SHP77 treated with DMSO at 0.1 percent for 48 hours (cell line): ENCODE data around the gene IL4R.
"Not testable (repeated sequence)": the region's sequence is repeated elsewhere in the genome, so short reads cannot be mapped to it uniquely, and the experiment has no call there.

Experiments
- DNase-seq: peaks from one replicate; lab custom pipeline; 2025; lab: John Stamatoyannopoulos, UW

Gene IL4R

DNA sequence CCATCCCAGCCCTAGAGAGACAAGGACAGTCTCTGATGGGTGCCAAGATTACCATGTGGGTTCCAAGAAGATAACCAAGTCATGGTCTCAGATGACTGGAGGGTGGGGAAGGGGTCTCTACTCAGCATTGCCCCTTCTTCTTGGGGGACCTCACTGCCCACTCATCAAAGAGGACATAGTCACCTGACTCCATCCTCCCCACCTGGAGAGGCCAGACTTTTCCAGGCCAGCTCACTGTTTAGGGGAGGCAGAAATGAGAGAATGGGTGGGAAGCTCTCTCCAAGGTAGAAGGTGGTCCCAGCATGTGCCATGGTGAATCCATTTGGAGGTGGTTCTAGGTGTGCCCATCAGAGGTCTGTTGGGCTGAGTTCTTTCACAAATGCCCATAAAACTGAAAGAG is 67.5 kb downstream of the IL4R start:
- no peak for DNase-seq

- no peak for DNase-seq
Measured at GRCh38 chr16:27381974-27382855, 68.4 kb downstream of the IL4R start.

DNA sequence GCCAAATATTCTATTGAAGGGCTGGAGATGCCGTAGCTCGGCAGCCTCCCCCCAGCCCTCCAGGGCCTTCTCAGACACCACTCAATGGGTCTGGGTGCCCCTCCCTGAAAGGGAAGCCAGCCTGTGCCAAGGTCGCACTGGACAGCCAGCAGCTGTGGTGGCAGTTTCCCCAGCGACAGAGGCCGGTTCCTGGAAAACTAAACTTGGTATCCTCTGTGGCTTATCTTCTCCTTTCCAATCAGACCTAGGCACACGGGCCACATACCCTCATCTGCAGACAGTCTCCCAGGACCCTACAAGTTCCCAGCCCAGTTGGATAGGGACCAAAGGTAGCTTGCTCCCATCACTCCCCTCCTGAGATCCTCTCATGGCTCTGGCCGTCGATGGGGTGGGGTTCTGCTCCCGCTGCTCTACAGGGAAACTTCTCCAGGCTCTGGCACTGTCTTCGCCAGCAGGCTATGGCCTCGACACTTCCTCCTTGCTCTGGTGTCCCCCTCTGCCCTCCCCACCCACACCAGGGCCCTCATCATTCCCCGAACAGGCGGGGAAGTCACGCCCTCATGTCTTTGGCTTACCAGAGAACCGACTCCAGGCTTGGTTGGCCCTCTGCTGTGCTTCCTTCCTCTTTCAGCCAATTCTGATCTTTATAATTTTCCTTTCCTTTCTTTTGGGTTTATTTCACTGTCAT is 69.9 kb downstream of the IL4R start:
- DNase-seq = no peak

GRCh38 chr16:27384425-27384824 is 70.7 kb downstream of the IL4R start:
- no peak for DNase-seq

- DNase-seq = no peak
Measured at GRCh38 chr16:27385398-27385797, 71.6 kb downstream of the IL4R start.

DNA sequence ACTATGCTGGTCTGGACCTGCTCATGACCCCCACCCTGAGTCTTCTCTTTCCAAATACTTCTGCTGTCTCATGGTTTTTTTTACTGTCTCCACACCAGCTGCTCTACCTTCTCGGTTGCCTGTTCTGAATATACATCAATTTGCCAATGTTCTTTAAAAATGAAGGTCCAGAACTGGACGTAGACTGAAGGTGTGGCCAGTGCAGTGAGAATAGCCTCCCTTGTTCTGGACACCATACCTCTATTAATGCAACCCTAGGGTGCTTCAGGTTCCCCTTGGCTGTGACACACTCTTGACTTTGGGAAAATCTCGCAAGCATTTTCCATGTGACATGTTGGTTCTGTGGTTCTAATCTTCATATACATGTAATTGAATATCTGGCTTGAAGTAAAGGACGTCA is 72.9 kb downstream of the IL4R start:
- DNase-seq = no peak

DNA sequence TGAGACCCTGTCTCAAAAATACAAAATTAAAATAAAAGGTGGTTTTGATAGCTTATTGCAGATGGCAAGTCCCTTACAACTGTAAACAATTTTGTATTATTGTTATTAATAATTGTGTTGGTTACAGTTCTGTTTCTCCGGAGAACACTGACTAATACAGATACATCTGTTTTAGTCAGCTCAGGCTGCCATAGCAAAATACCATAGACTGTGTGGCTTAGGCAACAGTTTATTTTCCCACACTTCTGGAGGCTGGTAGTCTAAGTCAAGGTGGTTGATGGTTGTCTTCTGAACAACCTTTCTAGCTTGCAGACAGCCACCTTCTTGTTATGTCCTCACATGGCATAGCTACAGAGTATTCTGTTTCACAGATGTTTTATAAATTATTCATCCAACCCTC is 74.0 kb downstream of the IL4R start:
- no peak for DNase-seq

- no peak for DNase-seq
Measured at GRCh38 chr16:27389272-27389961, 75.6 kb downstream of the IL4R start.

GRCh38 chr16:27390151-27390550 is 76.4 kb downstream of the IL4R start:
- DNase-seq = no peak

DNA sequence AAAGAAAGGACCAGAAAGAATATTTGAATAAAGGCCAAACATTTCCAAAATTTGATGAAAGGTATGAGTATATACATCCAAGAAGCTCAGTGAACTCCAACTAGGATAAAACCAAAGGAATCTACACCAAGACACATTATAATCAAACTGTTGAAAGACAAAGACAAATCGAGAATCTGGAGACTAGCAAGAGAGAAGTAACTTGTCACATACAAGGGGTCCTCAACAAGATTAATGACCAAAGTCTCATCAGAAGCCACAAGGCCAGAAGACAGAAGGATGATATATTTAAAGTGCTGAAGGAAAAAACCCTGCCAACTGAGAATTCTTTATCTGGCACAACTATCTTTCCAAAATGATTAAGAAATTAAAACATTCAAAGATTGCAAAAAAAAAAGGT is 78.9 kb downstream of the IL4R start:
- no peak for DNase-seq

GRCh38 chr16:27394516-27394915 is 80.7 kb downstream of the IL4R start:
- DNase-seq = no peak

DNA sequence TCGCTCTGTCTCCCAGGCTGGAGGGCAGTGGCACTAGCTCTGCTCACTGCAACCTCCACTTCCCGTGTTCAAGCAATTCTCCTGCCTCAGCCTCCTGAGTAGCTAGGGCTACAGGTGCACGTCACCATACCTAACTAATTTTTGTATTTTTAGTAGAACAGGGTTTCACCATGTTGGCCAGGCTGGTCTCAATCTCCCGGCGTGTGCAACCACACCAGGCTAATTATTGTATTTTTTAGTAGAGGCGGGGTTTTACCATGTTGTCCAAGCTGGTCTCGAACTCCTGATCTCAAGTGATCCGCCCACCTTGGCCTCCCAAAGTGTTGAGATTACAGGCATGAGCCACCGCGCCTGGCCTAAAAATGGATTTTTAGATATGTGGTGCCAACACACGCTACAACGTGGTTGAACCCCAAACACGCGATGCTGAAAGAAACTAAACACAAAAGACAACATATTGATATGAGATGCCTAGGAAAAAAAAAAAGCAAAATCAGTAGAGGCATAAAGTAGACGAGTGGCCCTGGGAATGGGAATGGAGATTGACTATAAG is 84.6 kb downstream of the IL4R start:
- DNase-seq = not testable (repeated sequence)

GRCh38 chr16:27398894-27399853 is 85.4 kb downstream of the IL4R start:
- no peak for DNase-seq

DNA sequence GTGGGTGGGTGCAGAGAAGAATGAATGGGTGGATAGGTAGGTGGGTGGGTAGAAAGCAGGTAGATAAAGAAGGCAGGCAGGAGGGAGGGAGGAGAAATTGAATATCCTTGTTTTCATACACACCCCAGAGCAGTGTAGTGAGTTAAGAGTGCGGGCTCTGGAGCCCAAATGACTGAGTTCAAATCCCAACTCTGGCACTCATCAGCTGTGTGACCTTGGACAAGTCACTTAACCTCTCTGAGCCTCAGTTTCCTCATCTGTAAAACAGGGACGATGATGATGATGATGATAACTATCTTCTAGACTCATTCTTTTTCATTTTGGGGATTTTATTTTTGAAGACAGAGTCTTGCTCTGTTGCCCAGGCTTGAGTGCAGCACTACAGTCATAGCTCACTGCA is 86.2 kb downstream of the IL4R start:
- no peak for DNase-seq

DNA sequence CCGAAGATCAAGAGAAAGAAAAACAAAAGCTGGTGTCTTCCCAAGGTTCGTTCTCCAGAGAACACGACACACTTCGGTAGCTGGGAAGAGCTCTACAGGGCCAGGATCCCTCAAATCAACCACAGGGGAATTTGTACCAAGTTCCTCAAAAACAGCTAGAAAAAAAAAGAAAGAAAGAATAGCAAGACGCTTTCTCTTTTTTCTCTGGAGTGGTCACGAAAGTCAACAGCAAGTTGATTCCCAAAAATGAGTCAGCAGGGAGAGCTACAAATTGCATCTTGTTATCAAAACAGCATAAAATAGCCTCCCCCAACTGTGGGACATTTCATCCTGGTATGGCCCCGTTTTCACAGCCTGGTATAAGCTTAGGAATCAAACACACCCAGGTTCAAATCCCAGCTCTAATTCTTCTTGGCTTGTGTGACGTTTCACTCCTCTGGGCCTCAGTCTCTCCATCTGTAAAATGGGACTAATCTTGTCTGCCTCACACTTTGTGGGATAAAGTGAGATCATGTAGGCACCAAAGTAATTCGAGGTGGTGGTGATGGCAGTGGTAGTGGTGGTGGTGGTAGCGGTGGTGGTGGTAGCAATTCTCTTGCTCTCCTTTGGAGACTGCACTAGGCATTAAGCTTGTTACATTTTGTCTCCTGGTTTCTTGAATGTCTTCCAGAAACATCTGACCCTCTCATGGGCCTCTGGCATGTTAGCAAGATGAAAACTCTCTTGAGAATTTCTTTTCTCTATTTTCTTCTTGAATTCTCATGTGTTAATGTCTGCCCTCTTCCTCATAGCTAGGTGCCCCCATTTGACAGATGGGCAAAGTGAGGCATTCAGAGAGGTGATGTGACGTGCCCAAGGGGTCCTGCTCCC is 87.2 kb downstream of the IL4R start:
- DNase-seq = no peak

- no peak for DNase-seq
Measured at GRCh38 chr16:27401768-27402568, 88.2 kb downstream of the IL4R start, which contains the start of gene IL21R. IL21R (plus strand) TSS chr16:27402174; CDS start chr16:27430072, 27,898 bp downstream.

GRCh38 chr16:27402569-27402963 is 88.8 kb downstream of the IL4R start:
- no peak for DNase-seq

DNA sequence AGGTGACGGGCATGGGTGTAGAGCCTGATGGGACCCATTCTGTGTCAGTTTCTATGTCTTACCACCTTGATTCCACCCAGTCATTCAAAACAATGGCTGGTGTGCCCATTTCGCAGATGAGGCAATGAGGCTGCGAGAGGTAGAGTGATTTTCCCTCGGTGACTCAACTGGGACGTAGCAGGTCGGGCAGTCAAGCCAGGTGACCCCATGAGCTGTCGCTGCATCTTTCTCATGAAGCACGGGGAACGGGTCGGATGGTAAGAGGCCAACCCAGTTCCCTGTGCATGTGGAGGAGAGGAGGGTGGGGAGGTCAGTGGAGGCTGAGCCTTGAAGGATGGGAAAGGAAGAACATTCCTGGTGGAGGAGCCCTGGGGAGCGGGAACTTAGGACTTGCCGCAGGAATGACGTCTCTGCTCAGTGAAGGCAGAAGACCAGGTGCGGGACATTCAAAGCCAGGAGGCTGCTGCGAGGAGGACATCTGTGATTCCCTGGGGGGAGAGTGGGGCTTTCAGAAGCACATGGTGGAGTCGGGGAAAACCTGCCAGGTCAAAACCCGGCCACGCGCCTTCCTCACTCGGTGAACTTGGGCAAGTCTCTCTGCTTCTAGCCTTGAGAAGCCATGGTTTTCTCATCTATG is 89.3 kb downstream of the IL4R start:
- DNase-seq = no peak

DNA sequence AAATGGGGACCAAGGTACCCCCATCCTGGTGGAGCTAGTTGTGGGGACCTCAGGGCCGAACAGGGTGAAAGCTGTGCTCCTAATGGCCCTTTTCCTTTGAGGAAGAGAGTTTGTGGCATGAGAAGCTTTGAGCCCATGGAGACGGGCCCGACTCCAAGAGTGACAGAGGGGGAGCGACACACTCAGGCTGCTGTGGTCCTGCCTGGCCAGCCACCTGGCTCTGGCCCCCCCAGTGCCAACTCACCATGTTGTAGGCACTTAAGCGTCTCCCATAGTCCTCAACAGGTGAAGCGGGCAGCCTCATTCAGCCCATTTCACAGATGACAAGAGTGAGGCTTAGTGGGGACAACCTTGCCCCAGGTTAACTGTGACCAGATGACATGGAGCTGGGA is 89.8 kb downstream of the IL4R start:
- no peak for DNase-seq
